Sigmoid colon (tissue), 7 donors: ENCODE measurements around the gene BRF1. TPM values are rescaled to one million over a fixed set of nuclear protein-coding genes. Genes with fewer than 3 reads are reported as not detected.

Experiments used
- DNase-seq: peaks from one replicate; pipeline ENCODE4 v3.0.0-alpha.2; 2019
- H3K27ac ChIP-seq, 4 donors: fragments of 200-600 bp; sonication (generic); one replicate each; pipeline ENCODE4 v1.5.1; 2016 to 2019; ENCODE audit warnings: mild to moderate bottlenecking in 1 of 4
- H3K27me3 ChIP-seq, 3 donors: fragments of 200-600 bp; sonication (generic); one replicate each; pipeline ENCODE4 v1.5.1; 2019; ENCODE audit warnings: mild to moderate bottlenecking in 1 of 3
- H3K36me3 ChIP-seq, 4 donors: fragments of 200-600 bp; sonication (generic); one replicate each; pipeline ENCODE4 v1.5.1; 2016 to 2019
- H3K4me1 ChIP-seq, 4 donors: fragments of 200-600 bp; sonication (generic); one replicate each; pipeline ENCODE4 v1.5.1; 2017 to 2019
- H3K4me3 ChIP-seq, 4 donors: fragments of 200-600 bp; sonication (generic); one replicate each; pipeline ENCODE4 v1.5.1; 2017 to 2019; ENCODE audit warnings: mild to moderate bottlenecking in 2 of 4, moderate library complexity in 1 of 4
- H3K9me3 ChIP-seq, 4 donors: fragments of 200-600 bp in 3 of 4; sonication (generic) in 3 of 4; one replicate each; pipeline versions ENCODE4 v1.5.1 to v1.6.1; 2013 to 2019
- EP300 ChIP-seq, 4 donors: sonication (generic); formaldehyde crosslinking; IDR thresholded peaks; one replicate each; pipeline ENCODE4 v1.6.1; 2017; ENCODE audit warnings: antibody characterized with exemption in 4 of 4
- POLR2A ChIP-seq, 2 donors: fragments of 450-650 bp; IDR thresholded peaks; one replicate each; pipeline ENCODE4 v1.6.1; 2016; ENCODE audit warnings: antibody characterized with exemption in 2 of 2, mild to moderate bottlenecking in 2 of 2, moderate library complexity in 2 of 2
- POLR2AphosphoS5 ChIP-seq, 4 donors: sonication (generic); formaldehyde crosslinking; IDR thresholded peaks; one replicate each; pipeline ENCODE4 v1.6.1; 2017; ENCODE audit warnings: antibody characterized with exemption in 4 of 4
- WGBS, 2 donors: extraction: QIAGEN DNeasy Blood & Tissue Kit; methylation state at CpG; one replicate each; pipeline ENCODE4 v1.1.7; 2013; 5-methylcytosine and 5-hydroxymethylcytosine counted together
- intact Hi-C: fragments of 100-400 bp; cut with DNase I; formaldehyde crosslinking; loops from one replicate; pipeline ENCODE4 v1.15.1; 2023
- polyA plus RNA-seq, 3 donors: library from polyadenylated mRNA; stranded (reverse); fragments of 200-250 nt; gene quantifications; one replicate each; pipeline ENCODE4 v1.2.3, GENCODE V29; 2013
- total RNA-seq, 4 donors: library from RNA; depleted of rRNA; stranded (reverse); fragments of >200 nt; gene quantifications; one replicate each; pipeline ENCODE4 v1.1.0, GENCODE V29; 2016
- TF ChIP-seq, protein P1 (sequence below), 4 experiments: fragments of 450-650 bp in 3 of 4; fragments of 200-600 bp in 1 of 4; IDR thresholded peaks; one replicate each; pipeline ENCODE4 v1.5.1; 2016 to 2019; ENCODE audit warnings: antibody characterized with exemption in 4 of 4, mild to moderate bottlenecking in 3 of 4, moderate library complexity in 2 of 4
- donor health status: healthy with polysubstance abuse.
- donor health status: Bipolar disorder and iron deficiency.
- donor health status: healthy.

BRF1 gene
- total and polyA plus RNA-seq, 7 donors: 9.0 to 39.2 (median 23.7) TPM

DNA sequence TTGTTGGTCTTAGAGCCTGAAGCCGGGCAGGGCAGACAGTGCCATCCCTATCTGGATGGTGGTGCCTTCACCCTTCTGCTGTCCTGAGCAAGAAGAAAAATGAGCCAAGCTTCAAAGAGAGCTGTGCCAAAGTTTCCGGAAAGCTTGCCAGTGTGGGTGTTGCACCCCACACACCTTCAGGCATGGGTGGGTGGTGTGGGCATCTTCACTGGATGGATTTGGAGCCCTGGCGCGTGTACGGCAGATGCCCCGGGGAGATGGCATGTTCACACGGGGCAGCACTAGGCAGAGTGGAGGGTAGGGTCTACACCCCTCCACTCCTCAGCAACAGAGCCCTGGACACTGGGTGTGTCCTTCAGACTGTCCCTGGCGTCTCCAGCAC is 46.8 kb upstream of the BRF1 start:
- WGBS, 2 donors: 90 to 93% methylated on average over 8 of the region's 8 CpGs
- peaks cover 0 to 10% (median 0%) of the 10 kb centered on the region in 4 donors for H3K36me3 ChIP-seq
- H3K27ac ChIP-seq: no peak overlapping the region
- H3K27me3 ChIP-seq: no peaks in the 10 kb centered on the region
- intact Hi-C loops: no loop called here
- H3K9me3 ChIP-seq: no peaks in the 10 kb centered on the region
- peaks cover 0 to 20% (median 4%) of the 10 kb centered on the region in 4 donors for H3K4me1 ChIP-seq
- H3K4me3 ChIP-seq: no peak overlapping the region
- no peak for DNase-seq
- TF ChIP-seq EP300 (IDR thresholded peaks at IDR 0.05) (no peak), POLR2A (IDR thresholded peaks at IDR 0.05) (no peak), POLR2AphosphoS5 (IDR thresholded peaks at IDR 0.05) (no peak)
- TF ChIP-seq, protein P1, sequence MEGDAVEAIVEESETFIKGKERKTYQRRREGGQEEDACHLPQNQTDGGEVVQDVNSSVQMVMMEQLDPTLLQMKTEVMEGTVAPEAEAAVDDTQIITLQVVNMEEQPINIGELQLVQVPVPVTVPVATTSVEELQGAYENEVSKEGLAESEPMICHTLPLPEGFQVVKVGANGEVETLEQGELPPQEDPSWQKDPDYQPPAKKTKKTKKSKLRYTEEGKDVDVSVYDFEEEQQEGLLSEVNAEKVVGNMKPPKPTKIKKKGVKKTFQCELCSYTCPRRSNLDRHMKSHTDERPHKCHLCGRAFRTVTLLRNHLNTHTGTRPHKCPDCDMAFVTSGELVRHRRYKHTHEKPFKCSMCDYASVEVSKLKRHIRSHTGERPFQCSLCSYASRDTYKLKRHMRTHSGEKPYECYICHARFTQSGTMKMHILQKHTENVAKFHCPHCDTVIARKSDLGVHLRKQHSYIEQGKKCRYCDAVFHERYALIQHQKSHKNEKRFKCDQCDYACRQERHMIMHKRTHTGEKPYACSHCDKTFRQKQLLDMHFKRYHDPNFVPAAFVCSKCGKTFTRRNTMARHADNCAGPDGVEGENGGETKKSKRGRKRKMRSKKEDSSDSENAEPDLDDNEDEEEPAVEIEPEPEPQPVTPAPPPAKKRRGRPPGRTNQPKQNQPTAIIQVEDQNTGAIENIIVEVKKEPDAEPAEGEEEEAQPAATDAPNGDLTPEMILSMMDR (IDR thresholded peaks at IDR 0.05): no peak

DNA sequence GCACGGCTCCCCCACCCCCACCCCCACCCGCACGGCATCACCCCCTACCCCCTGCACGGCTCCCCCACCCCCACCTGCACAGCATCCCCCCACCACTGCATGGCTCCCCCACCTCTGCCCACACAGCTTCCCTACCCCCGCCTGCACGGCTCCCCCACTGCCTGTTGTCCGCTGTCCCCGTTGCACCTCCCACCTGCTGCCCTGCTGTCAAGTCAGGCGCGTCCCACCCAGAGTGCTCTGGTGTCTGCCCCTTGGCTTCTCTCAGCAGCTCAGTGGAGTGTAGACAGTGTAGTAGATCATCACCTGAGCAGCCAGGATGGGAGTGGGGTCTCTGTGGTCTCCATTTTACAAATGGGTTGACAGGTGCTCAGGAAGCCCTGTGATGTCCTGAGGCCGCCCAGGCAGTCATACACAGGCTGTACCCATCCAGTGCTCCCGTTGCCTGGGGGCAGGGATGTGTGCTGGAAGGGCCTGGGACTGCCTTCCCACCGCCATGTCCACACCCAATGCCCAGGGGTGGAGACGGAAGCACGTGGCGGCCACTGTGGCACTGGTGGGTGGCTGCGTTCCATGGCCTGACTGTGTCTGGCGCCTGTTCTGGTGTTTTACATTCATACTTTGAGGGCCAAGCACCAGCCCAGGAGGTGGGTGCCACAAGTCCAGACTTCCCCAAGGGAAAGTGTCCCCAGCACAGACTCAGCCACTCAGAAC is 46.2 kb upstream of the BRF1 start:
- DNase-seq: no peak
- Histone ChIP-seq H3K9me3 (no peaks in the 10 kb centered on the region), H3K36me3 (peaks cover 0 to 10% (median 0%) of the 10 kb centered on the region in 4 donors), H3K4me1 (peaks cover 0 to 24% (median 3%) of the 10 kb centered on the region in 4 donors), H3K27me3 (no peaks in the 10 kb centered on the region), H3K27ac (no peak overlapping the region), H3K4me3 (no peak overlapping the region)
- intact Hi-C loops: no loop called here
- TF ChIP-seq POLR2AphosphoS5 (IDR thresholded peaks at IDR 0.05) (no peak), EP300 (IDR thresholded peaks at IDR 0.05) (no peak), POLR2A (IDR thresholded peaks at IDR 0.05) (no peak)
- TF ChIP-seq, protein P1 (IDR thresholded peaks at IDR 0.05): no peak
- WGBS, 2 donors: 91% methylated on average over 18 of the region's 18 CpGs

DNA sequence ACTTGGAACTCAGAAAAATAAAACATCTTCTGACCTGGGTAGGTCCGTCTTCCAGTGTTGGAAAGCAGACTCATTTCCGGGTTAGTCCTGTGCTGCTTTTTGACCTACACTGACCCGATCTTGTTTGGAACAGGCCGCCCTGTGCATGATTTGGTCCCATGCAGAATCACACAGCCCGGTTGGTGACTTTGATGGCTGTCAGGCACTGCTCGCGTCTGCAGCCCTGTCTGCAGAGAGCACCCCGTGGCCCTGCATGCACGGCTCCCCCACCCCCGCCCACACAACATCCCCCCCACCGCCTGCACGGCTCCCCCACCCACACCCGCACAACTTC is 45.4 kb upstream of the BRF1 start:
- WGBS, 2 donors: 86 to 88% methylated on average over 13 of the region's 13 CpGs
- H3K27me3 ChIP-seq: no peaks in the 10 kb centered on the region
- H3K27ac ChIP-seq: no peak overlapping the region
- intact Hi-C loops: no loop called here
- H3K4me1 ChIP-seq: peaks cover 0 to 29% (median 3%) of the 10 kb centered on the region in 4 donors
- H3K9me3 ChIP-seq: no peaks in the 10 kb centered on the region
- DNase-seq: no peak
- H3K4me3 ChIP-seq: no peak overlapping the region
- peaks cover 0 to 10% (median 0%) of the 10 kb centered on the region in 4 donors for H3K36me3 ChIP-seq
- TF ChIP-seq EP300 (IDR thresholded peaks at IDR 0.05) (no peak), POLR2A (IDR thresholded peaks at IDR 0.05) (no peak), POLR2AphosphoS5 (IDR thresholded peaks at IDR 0.05) (no peak)
- TF ChIP-seq, protein P1 (IDR thresholded peaks at IDR 0.05): no peak

DNA sequence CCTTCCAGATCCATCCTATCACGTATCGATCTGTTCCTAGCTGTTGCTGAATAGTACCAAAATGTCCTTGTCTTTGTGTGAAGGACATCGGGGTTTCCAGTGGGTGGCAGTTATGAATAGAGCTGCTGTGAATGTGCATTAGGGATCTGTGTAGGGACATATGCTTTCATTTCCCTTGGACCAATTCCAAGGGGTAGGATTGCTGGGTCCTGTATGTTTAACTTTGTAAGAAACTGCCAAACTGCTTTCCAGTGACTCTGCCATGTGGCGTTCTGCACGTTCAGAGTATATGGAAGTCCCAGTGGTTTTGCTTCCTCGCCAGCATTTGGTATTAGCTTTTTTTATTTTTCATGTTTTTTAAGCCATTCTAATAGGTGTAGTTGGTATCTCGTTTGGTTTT is 42.4 kb upstream of the BRF1 start:
- no peaks in the 10 kb centered on the region for H3K27me3 ChIP-seq
- TF ChIP-seq, protein P1 (IDR thresholded peaks at IDR 0.05): no peak
- TF ChIP-seq EP300 (IDR thresholded peaks at IDR 0.05) (no peak), POLR2A (IDR thresholded peaks at IDR 0.05) (no peak), POLR2AphosphoS5 (IDR thresholded peaks at IDR 0.05) (no peak)
- H3K27ac ChIP-seq: no peak overlapping the region
- H3K4me3 ChIP-seq: no peak overlapping the region
- 83 to 87% methylated on average over 7 of the region's 7 CpGs for WGBS, 2 donors
- H3K36me3 ChIP-seq: no peaks in the 10 kb centered on the region
- intact Hi-C loops: no loop called here
- DNase-seq: no peak
- H3K4me1 ChIP-seq: peaks cover 0 to 51% (median 14%) of the 10 kb centered on the region in 4 donors
- H3K9me3 ChIP-seq: no peaks in the 10 kb centered on the region
